Measurements from ENCODE around the gene ABCC1.

DNA sequence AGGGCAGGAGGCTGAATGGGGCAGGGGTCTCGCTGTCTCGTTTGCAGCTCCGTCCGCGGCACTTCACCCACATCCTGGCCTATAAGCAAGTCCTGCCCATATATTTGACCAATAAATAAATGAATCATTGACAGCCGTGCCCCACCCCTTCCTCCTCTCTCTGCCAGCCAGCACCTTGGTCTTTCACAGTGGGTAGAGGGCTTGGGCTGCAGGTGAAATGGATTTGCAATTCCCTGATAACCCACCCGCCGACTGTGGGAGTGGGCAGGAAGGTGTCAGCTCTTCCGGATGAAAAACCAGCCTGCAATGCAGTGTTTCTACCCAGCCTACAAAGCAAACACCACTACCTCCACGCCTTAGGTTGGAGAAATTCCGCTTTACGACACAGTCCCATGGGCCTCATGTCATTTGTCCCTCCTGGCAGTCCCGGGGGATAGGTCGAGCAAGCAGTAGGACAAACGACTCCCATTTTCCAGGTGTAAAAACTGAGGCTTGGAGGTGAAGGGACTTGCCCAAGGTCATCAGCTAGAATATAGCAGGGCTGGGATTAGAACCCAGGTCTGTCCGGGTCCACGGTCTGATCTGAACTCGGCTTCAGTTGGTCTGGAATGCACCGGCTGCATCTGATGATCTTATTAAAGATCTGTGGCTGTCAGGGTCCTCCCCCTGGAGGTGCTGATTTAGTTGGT, 79.0 kb downstream of the ABCC1 start:
- TF ChIP-seq, protein P1, sequence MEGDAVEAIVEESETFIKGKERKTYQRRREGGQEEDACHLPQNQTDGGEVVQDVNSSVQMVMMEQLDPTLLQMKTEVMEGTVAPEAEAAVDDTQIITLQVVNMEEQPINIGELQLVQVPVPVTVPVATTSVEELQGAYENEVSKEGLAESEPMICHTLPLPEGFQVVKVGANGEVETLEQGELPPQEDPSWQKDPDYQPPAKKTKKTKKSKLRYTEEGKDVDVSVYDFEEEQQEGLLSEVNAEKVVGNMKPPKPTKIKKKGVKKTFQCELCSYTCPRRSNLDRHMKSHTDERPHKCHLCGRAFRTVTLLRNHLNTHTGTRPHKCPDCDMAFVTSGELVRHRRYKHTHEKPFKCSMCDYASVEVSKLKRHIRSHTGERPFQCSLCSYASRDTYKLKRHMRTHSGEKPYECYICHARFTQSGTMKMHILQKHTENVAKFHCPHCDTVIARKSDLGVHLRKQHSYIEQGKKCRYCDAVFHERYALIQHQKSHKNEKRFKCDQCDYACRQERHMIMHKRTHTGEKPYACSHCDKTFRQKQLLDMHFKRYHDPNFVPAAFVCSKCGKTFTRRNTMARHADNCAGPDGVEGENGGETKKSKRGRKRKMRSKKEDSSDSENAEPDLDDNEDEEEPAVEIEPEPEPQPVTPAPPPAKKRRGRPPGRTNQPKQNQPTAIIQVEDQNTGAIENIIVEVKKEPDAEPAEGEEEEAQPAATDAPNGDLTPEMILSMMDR (IDR thresholded peaks at IDR 0.05 in 4 of 5, conservative IDR thresholded peaks at IDR 0.05 in 1 of 5), result no peak
- TF ChIP-seq POLR2A (IDR thresholded peaks at IDR 0.05), result no peak
